K562 (cell line): Measurements from ENCODE around the gene CHAT. TPM values are rescaled to one million over a fixed set of nuclear protein-coding genes. Genes with fewer than 3 reads are reported as not detected.

Source experiments
- ARID4B ChIP-seq: sonication (generic); formaldehyde crosslinking; IDR thresholded peaks from 2 replicates; pipeline ENCODE4 v1.8.0; 2022; ENCODE audit warnings: mild to moderate bottlenecking, missing genetic modification reagents
- DDX20 ChIP-seq: fragments of 450-650 bp; IDR thresholded peaks from 2 replicates; pipeline ENCODE4 v1.6.1; 2016; ENCODE audit warnings: missing genetic modification characterization, low read depth, mild to moderate bottlenecking, missing compliant biosample characterization, moderate library complexity
- DMBX1 ChIP-seq: fragments of 250-450 bp; sonication (Bioruptor Pico); IDR thresholded peaks from 2 replicates; pipeline ENCODE4 v1.8.0; 2022; ENCODE audit warnings: inconsistent platforms, mild to moderate bottlenecking, moderate library complexity, borderline replicate concordance
- DPF2 ChIP-seq: fragments of 450-650 bp; IDR thresholded peaks from 2 replicates; pipeline ENCODE4 v1.6.1; 2016
- E2F6 ChIP-seq, 2 experiments: IDR thresholded peaks; 2 replicates each; pipeline ENCODE4 v1.6.1; 2011; ENCODE audit warnings: borderline replicate concordance in 1 of 2, control low read depth in 1 of 2, low read depth in 1 of 2, low read length in 1 of 2, mild to moderate bottlenecking in 1 of 2, mixed read lengths in 1 of 2, moderate library complexity in 1 of 2; ENCODE audit not compliant: insufficient read depth in 1 of 2, insufficient read length in 1 of 2, poor library complexity in 1 of 2, severe bottlenecking in 1 of 2; ENCODE audit errors: extremely low read depth in 1 of 2
- GABPB1 ChIP-seq: sonication (generic); formaldehyde crosslinking; IDR thresholded peaks from 2 replicates; pipeline ENCODE4 v1.8.0; 2022; ENCODE audit warnings: mild to moderate bottlenecking, missing genetic modification reagents
- HCFC1 ChIP-seq: IDR thresholded peaks from 2 replicates; pipeline ENCODE4 v1.6.1; 2012; ENCODE audit warnings: low read depth, low read length, improper control_type of control experiment
- HDAC1 ChIP-seq, 2 experiments: fragments of 450-650 bp; IDR thresholded peaks; 2 replicates each; pipeline ENCODE4 v1.6.1; 2016 to 2017; ENCODE audit warnings: inconsistent platforms in 1 of 2, mild to moderate bottlenecking in 1 of 2, moderate library complexity in 1 of 2
- NFIC ChIP-seq: fragments of 450-650 bp; IDR thresholded peaks from 2 replicates; pipeline ENCODE4 v1.6.1; 2017; ENCODE audit warnings: mild to moderate bottlenecking, inconsistent platforms
- POLR2G ChIP-seq: fragments of 200-400 bp; formaldehyde crosslinking; IDR thresholded peaks from 2 replicates; pipeline ENCODE4 v1.6.1; 2017; ENCODE audit warnings: low read depth, mild to moderate bottlenecking, antibody characterized with exemption, low read length, moderate library complexity
- RBM15 ChIP-seq: fragments of 200-400 bp; formaldehyde crosslinking; IDR thresholded peaks from 2 replicates; pipeline ENCODE4 v1.6.1; 2018; ENCODE audit warnings: mild to moderate bottlenecking, low read length, moderate library complexity; ENCODE audit not compliant: insufficient read depth
- RNF2 ChIP-seq: sonication (generic); IDR thresholded peaks from 2 replicates; pipeline ENCODE4 v1.6.1; 2016
- TEAD4 ChIP-seq, 2 experiments: sonication (generic) in 1 of 2; formaldehyde crosslinking in 1 of 2; IDR thresholded peaks; 2 replicates each; pipeline versions ENCODE4 v1.6.1 to v1.8.0; 2012 to 2022; ENCODE audit warnings: borderline replicate concordance in 1 of 2, inconsistent platforms in 1 of 2, low read length in 1 of 2, mild to moderate bottlenecking in 1 of 2, missing genetic modification reagents in 1 of 2
- USF2 ChIP-seq: sonication (generic); formaldehyde crosslinking; IDR thresholded peaks from 2 replicates; pipeline ENCODE4 v1.5.0; 2020; ENCODE audit warnings: missing genetic modification reagents
- ZNF311 ChIP-seq: fragments of 250-450 bp; sonication (Bioruptor Pico); IDR thresholded peaks from 2 replicates; pipeline ENCODE4 v1.4.0; 2020; ENCODE audit warnings: mild to moderate bottlenecking, moderate library complexity
- polyA plus RNA-seq, 8 experiments: library from polyadenylated mRNA; depleted of rRNA in 4 of 8; stranded (reverse) in 5 of 8; unstranded in 3 of 8; fragments of >200 nt; fragmentation: Nextera tagmentation in 2 of 8; fragmentation: Illumina TruSeq in 1 of 8; extraction: Ambion mirVana in 2 of 8; extraction: Trizol in 1 of 8; gene quantifications; 2 replicates each; pipeline versions ENCODE4 v1.2.1 to v1.2.3, GENCODE V29; 2011 to 2014; ENCODE audit warnings: inconsistent platforms in 1 of 8, missing spikeins in 1 of 8
- total RNA-seq, 7 experiments: library from RNA; depleted of rRNA in 6 of 7; stranded (reverse); fragments of >200 nt in 6 of 7; fragmentation: Illumina TruSeq in 2 of 7; extraction: Trizol in 2 of 7; gene quantifications; 2 replicates each; pipeline versions ENCODE4 v1.2.1 to v1.2.3, GENCODE V29; 2011 to 2021; ENCODE audit warnings: low replicate concordance in 1 of 7
- TF ChIP-seq, protein P1 (sequence below), 2 experiments: fragments of 200-800 bp in 1 of 2; sonication (Bioruptor generic) in 1 of 2; sonication (generic) in 1 of 2; formaldehyde crosslinking in 1 of 2; IDR thresholded peaks in 1 of 2; conservative IDR thresholded peaks in 1 of 2; 2 replicates each; pipeline versions ENCODE4 v1.5.0 to v1.6.1; 2016 to 2020; ENCODE audit warnings: missing compliant biosample characterization in 1 of 2, missing genetic modification characterization in 1 of 2, missing genetic modification reagents in 1 of 2
- TF ChIP-seq, protein P2 (sequence below): IDR thresholded peaks from 2 replicates; pipeline ENCODE4 v1.6.1; 2014; ENCODE audit warnings: antibody characterized with exemption

The CHAT gene
- total and polyA plus RNA-seq, 9 of the 15 experiments (the other 6 are each of a cell fraction or from before 2014, with no cell fraction given): not detected

- TF ChIP-seq ARID4B (CRISPR knock-in tag) (peak; percentile 67; the same call in 1 of the 2 replicates), DMBX1 (CRISPR knock-in tag) (peak; percentile 76; the same call in 1 of the 2 replicates), GABPB1 (CRISPR knock-in tag) (peak; percentile 58), HCFC1 (0 out of 2 replicates have a peak, but pooled peaks have one; percentile 25), DPF2 (no peak), E2F6 (IDR thresholded peaks at IDR 0.05; ENCODE audit: borderline replicate concordance in 1 of 2, extremely low read depth in 1 of 2, insufficient read depth in 1 of 2, insufficient read length in 1 of 2, low read depth in 1 of 2, low read length in 1 of 2, poor library complexity in 1 of 2, severe bottlenecking in 1 of 2) (peak in 1 of 2 experiments; percentile 6), USF2 (peak; percentile 35; the same call in 1 of the 2 replicates), RNF2 (no peak), RBM15 (no peak), DDX20 (tag) (no peak), HDAC1 (IDR thresholded peaks at IDR 0.05) (0 out of 4 replicates have a peak, but pooled peaks of 1 of the 2 experiments have one; percentile 20), NFIC (0 out of 2 replicates have a peak, but pooled peaks have one; percentile 8), TEAD4 (IDR thresholded peaks at IDR 0.05; ENCODE audit: low read length) (no peak), TEAD4 (CRISPR knock-in tag; IDR thresholded peaks at IDR 0.05; ENCODE audit: borderline replicate concordance) (0 out of 2 replicates have a peak, but pooled peaks have one; percentile 69), POLR2G (no peak), ZNF311 (CRISPR knock-in tag) (no peak)
- TF ChIP-seq, protein P1, sequence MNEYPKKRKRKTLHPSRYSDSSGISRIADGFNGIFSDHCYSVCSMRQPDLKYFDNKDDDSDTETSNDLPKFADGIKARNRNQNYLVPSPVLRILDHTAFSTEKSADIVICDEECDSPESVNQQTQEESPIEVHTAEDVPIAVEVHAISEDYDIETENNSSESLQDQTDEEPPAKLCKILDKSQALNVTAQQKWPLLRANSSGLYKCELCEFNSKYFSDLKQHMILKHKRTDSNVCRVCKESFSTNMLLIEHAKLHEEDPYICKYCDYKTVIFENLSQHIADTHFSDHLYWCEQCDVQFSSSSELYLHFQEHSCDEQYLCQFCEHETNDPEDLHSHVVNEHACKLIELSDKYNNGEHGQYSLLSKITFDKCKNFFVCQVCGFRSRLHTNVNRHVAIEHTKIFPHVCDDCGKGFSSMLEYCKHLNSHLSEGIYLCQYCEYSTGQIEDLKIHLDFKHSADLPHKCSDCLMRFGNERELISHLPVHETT (CRISPR knock-in tag; conservative IDR thresholded peaks at IDR 0.05 in 1 of 2, IDR thresholded peaks at IDR 0.05 in 1 of 2): no peak
- TF ChIP-seq, protein P2, sequence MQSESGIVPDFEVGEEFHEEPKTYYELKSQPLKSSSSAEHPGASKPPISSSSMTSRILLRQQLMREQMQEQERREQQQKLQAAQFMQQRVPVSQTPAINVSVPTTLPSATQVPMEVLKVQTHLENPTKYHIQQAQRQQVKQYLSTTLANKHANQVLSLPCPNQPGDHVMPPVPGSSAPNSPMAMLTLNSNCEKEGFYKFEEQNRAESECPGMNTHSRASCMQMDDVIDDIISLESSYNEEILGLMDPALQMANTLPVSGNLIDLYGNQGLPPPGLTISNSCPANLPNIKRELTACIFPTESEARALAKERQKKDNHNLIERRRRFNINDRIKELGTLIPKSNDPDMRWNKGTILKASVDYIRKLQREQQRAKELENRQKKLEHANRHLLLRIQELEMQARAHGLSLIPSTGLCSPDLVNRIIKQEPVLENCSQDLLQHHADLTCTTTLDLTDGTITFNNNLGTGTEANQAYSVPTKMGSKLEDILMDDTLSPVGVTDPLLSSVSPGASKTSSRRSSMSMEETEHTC: no peak
Measured at GRCh38 chr10:49606981-49607535, 6.8 kb upstream of the CHAT start (continued).
